NT2/D1 (cell line): ENCODE data around the gene ANKS3.

Experiments used
- DNase-seq: peaks from one replicate; pipeline ENCODE4 v3.0.0-alpha.2; 2011; ENCODE audit warnings: low read depth, low spot score
- H3K27me3 ChIP-seq: 2 replicates; pipeline ENCODE4 v1.6.0; 2011; ENCODE audit warnings: mild to moderate bottlenecking; ENCODE audit not compliant: insufficient read length, insufficient read depth
- H3K36me3 ChIP-seq: 2 replicates; pipeline ENCODE4 v1.6.1; 2011; ENCODE audit warnings: mild to moderate bottlenecking, low read length, mixed read lengths; ENCODE audit not compliant: insufficient read depth, insufficient read length
- H3K4me1 ChIP-seq: 2 replicates; pipeline ENCODE4 v1.5.1; 2011; ENCODE audit not compliant: insufficient read depth, insufficient read length
- H3K4me3 ChIP-seq: 2 replicates; pipeline ENCODE4 v1.5.1; 2011; ENCODE audit warnings: low read depth; ENCODE audit not compliant: insufficient read length
- H3K9ac ChIP-seq: 2 replicates; pipeline ENCODE4 v1.6.0; 2011; ENCODE audit warnings: low read depth; ENCODE audit not compliant: insufficient read length
- H3K9me3 ChIP-seq: 2 replicates; pipeline ENCODE4 v1.5.1; 2011; ENCODE audit warnings: mild to moderate bottlenecking, low read length; ENCODE audit not compliant: insufficient read depth
- SUZ12 ChIP-seq: IDR thresholded peaks from 2 replicates; pipeline ENCODE4 v1.6.1; 2011; ENCODE audit not compliant: insufficient read length, insufficient read depth; ENCODE audit errors: extremely low read depth
- YY1 ChIP-seq: IDR thresholded peaks from 2 replicates; pipeline ENCODE4 v1.6.1; 2011; ENCODE audit not compliant: insufficient read length, insufficient read depth
- ZNF274 ChIP-seq: IDR thresholded peaks from 2 replicates; pipeline ENCODE4 v1.6.1; 2011; ENCODE audit warnings: mild to moderate bottlenecking, low read depth, low read length

The ANKS3 gene

DNA sequence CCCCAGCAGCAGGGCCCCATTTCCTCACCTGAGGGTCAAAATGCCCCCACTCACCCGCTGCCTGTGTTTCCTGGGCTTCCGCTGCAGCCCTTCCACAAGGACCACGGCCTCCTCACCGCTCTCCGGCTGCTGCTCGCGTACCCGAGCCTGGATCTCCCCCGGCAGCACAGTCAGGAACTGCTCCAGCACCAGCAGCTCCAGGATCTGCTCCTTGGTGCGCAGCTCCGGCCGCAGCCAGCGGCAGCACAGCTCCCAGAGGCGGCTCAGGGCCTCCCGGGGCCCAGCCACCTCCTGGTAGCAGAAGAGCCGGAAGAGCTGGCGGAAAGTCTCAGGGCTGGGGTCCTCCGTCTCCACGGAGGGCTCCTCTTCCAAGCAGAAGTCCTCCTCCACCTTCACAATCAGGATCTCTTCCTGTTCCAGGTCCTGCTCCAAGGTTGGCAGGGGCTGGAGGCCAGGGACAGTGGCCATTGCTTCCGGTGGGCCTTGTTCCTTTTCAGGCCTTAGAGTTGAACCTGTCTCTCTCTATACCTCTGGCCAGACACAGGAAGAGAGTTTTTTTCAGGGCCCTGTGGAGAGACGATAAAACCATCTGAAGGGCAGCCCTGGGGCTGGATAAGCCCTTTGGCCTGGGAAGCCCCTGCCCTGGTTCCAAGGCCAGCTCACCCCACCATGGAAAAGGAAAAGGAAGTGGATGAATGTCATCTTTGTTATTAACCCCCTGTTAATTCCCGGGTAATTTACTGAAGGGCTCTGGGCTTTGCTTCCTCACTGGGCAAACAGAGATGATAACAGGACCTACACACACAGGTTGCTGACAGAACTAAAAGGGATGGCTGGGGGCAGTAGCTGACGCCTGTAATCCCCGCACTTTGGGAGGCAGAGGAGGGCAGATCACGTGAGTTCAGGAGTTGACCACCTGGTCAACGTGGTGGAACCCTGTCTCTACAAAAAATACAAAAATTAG is 31.7 kb upstream of the ANKS3 start:
- TF ChIP-seq SUZ12 (no peak), YY1 (no peak), ZNF274 (no peak)
- peaks cover 13% of the 10 kb centered on the region for H3K4me1 ChIP-seq
- peak overlapping the region; percentile 98 for H3K9ac ChIP-seq
- peak overlapping the region; percentile 94 for H3K4me3 ChIP-seq
- DNase-seq = no peak
- H3K36me3 ChIP-seq = peaks cover 47% of the 10 kb centered on the region
- H3K27me3 ChIP-seq = no peaks in the 10 kb centered on the region
- no peaks in the 10 kb centered on the region for H3K9me3 ChIP-seq

DNA sequence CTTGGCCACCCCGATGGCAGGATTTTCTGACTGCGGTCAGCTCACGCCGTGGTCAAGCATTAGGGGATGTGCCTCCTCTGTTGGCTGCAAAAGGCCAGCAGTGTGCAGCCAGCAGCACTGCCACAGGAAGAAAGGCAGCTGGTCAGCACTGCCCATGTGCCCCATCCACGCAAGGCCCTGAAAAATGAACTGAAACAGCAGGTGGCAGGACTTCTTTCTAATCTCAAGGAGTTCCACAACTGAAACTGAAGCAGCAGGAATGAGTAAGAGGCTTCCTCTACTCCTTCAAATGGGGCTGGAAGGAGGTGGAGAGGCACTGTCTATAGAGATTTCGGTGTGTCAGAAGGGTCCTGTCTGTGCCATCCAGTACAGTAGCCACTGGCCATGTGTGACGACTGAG is 29.7 kb upstream of the ANKS3 start:
- H3K4me3 ChIP-seq = no peak overlapping the region
- no peak for DNase-seq
- H3K27me3 ChIP-seq = no peaks in the 10 kb centered on the region
- H3K4me1 ChIP-seq = peaks cover 8% of the 10 kb centered on the region
- peaks cover 64% of the 10 kb centered on the region for H3K36me3 ChIP-seq
- no peak for TF ChIP-seq YY1
- TF ChIP-seq SUZ12 = no peak
- peak overlapping the region; percentile 38 for H3K9ac ChIP-seq
- H3K9me3 ChIP-seq = no peaks in the 10 kb centered on the region

DNA sequence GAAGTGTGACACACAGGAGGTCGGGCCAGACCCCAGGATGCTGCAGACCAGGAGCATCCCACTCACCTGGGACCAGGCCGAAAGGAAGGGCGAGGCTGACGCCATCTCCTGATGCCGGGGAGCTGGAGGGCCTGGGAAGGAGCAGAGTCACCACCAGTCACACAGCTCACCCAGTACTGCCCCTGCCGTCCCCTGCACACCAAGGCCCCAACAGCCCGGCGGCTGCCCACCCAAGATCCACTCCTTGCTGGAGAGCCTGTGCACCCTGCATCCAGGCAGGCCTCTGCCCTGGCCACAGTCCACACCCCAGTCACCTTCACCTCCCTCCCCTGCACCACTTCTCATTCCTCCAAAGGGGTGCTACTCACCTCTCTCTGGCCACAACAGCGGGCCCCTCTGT is 28.1 kb upstream of the ANKS3 start:
- DNase-seq = no peak
- Histone ChIP-seq H3K27me3 (no peaks in the 10 kb centered on the region), H3K36me3 (peaks cover 77% of the 10 kb centered on the region), H3K9me3 (no peaks in the 10 kb centered on the region), H3K4me3 (no peak overlapping the region), H3K9ac (no peak overlapping the region), H3K4me1 (peaks cover 8% of the 10 kb centered on the region)
- no peak for TF ChIP-seq SUZ12
- no peak for TF ChIP-seq ZNF274
- no peak for TF ChIP-seq YY1

DNA sequence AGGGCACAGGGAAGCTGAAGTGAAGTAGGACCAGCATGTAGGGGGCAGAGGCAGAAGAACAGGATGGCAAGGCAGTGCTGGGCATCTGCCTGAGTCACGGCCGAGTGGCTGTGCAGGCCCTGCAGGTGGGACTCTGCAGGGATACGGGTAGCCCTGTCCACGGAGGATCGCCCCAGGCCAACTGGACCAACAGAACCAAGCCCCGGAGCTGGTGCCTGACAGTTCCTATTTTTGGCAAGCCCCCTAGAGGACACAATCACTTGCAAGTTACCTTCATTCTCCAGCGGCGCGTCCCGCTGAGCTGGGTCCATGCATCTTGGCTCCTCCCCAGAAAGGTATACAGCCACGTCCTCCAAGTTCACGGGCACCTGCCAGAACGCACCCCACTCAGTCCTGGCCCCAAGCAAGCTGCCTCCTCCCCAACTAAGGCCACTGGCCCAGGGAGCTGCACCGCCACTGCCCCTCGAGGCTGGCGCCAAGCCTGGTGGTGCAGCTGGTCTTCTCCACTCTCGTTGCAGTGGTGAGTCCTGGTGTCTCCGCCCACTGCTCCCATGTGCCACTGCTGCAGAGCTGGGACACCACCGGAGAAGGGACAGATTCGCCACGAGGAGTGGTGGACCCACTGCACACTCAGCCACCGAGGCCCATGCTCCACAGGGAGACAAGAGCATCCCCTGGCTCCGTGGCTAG is 26.3 kb upstream of the ANKS3 start:
- Histone ChIP-seq H3K9me3 (peaks cover 4% of the 10 kb centered on the region; the same call in 1 of the 2 replicates), H3K4me1 (no peaks in the 10 kb centered on the region), H3K36me3 (peaks cover 85% of the 10 kb centered on the region), H3K9ac (no peak overlapping the region), H3K4me3 (no peak overlapping the region), H3K27me3 (no peaks in the 10 kb centered on the region)
- no peak for DNase-seq
- TF ChIP-seq SUZ12 (no peak), YY1 (no peak), ZNF274 (no peak)

DNA sequence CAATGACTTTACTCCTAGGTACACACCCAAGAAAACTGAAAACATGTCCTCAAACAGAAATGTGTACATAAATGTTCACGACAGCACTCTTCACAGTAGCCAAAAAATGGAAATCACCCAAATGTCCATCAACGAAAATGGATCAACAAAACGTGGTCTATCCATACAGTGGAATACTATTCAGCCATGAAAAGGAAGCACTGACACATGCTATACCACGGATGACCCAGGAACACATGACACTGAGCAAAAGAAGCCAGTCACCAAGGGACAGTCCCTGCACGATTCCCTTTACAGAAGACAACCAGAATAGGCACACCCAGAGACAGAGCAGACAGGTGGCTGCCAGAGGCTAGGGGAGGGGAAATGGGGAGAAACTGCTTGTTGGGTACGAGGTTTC is 21.6 kb upstream of the ANKS3 start:
- H3K9me3 ChIP-seq = peaks cover 7% of the 10 kb centered on the region; the same call in 1 of the 2 replicates
- H3K4me1 ChIP-seq = no peaks in the 10 kb centered on the region
- DNase-seq = no peak
- no peak overlapping the region for H3K4me3 ChIP-seq
- peaks cover 84% of the 10 kb centered on the region for H3K36me3 ChIP-seq
- TF ChIP-seq SUZ12 (no peak), ZNF274 (no peak), YY1 (no peak)
- H3K27me3 ChIP-seq = no peaks in the 10 kb centered on the region
- no peak overlapping the region for H3K9ac ChIP-seq

DNA sequence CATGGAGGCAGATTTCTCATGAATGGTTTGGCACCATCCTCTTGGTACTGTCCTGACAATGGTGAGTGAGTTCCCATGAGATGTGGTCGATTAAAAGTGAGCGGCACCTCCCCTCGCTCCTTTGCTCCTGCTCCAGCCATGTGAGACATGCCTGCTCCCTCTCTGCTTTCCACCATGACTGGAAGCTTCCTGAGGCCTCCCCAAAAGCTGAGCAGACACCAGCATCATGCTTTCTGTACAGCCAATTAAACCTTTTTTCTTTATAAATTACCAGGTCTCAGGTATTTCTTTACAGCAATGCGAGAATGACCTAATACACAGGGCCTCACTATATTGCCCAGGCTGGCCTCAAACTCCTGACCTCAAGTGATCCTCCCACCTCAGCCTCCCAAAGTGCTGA is 20.8 kb upstream of the ANKS3 start:
- no peak for DNase-seq
- H3K9ac ChIP-seq = no peak overlapping the region
- H3K27me3 ChIP-seq = no peaks in the 10 kb centered on the region
- no peaks in the 10 kb centered on the region for H3K4me1 ChIP-seq
- TF ChIP-seq YY1 (no peak), SUZ12 (no peak), ZNF274 (no peak)
- H3K9me3 ChIP-seq = peaks cover 7% of the 10 kb centered on the region; the same call in 1 of the 2 replicates
- H3K4me3 ChIP-seq = no peak overlapping the region
- H3K36me3 ChIP-seq = peaks cover 81% of the 10 kb centered on the region

DNA sequence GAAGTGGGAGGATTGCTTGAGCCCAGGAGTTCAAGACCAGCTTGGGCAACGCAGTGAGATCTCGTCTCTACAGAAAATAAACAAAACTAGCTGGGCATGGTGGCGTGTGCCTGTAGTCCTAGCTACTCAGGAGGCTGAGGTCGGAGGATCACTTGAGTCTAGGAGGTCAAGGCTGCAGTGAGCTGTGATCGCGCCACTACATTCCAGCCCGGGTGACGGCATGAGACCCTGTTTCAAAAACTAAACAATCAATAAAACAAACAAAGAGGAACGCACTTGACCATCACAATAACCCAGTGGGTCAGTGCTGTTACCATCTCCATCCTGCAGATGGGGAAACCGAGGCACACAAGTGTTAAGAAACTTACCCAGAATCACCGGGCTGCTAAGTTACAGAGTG is 19.2 kb upstream of the ANKS3 start:
- TF ChIP-seq ZNF274 = no peak
- no peak for TF ChIP-seq SUZ12
- no peak for TF ChIP-seq YY1
- Histone ChIP-seq H3K27me3 (no peaks in the 10 kb centered on the region), H3K9ac (no peak overlapping the region), H3K36me3 (peaks cover 83% of the 10 kb centered on the region), H3K4me1 (no peaks in the 10 kb centered on the region), H3K4me3 (no peak overlapping the region), H3K9me3 (peaks cover 7% of the 10 kb centered on the region; the same call in 1 of the 2 replicates)
- no peak for DNase-seq
